NCI-H526 treated with DMSO at 0.1 percent for 48 hours (cell line): ENCODE results near the gene PLPPR3.
"Not testable (repeated sequence)": the region's sequence is repeated elsewhere in the genome, so short reads cannot be mapped to it uniquely, and the experiment has no call there.

ENCODE experiments used
- DNase-seq: peaks from one replicate; lab custom pipeline; 2025; lab: John Stamatoyannopoulos, UW

The PLPPR3 gene

GRCh38 chr19:827710-828321 is 6.1 kb upstream of the PLPPR3 start, which contains the start of gene AZU1:
Gene AZU1, plus strand, starts transcription at chr19:827837. Its CDS starts 10 bp downstream, at chr19:827847.
- DNase-seq: no peak

GRCh38 chr19:827314-827709 is 5.6 kb upstream of the PLPPR3 start:
- no peak for DNase-seq

GRCh38 chr19:825897-826644 is 4.3 kb upstream of the PLPPR3 start:
- no peak for DNase-seq

- DNase-seq: no peak
Observed at GRCh38 chr19:824885-825284, 3.1 kb upstream of the PLPPR3 start.

GRCh38 chr19:823565-824121 is 1.9 kb upstream of the PLPPR3 start:
- DNase-seq: no peak

- no peak for DNase-seq
Observed at GRCh38 chr19:821231-821824, 427 bp downstream of the PLPPR3 start.

- not testable (repeated sequence) for DNase-seq
Observed at GRCh38 chr19:820212-820611, 1.5 kb downstream of the PLPPR3 start.

- no peak for DNase-seq
Observed at GRCh38 chr19:816500-816857, 5.3 kb downstream of the PLPPR3 start.

- no peak for DNase-seq
Observed at GRCh38 chr19:815775-816499, 5.8 kb downstream of the PLPPR3 start.

GRCh38 chr19:815079-815774 is 6.5 kb downstream of the PLPPR3 start:
- no peak for DNase-seq

GRCh38 chr19:814152-815078 is 7.3 kb downstream of the PLPPR3 start:
- no peak for DNase-seq

GRCh38 chr19:813219-814151 is 8.3 kb downstream of the PLPPR3 start:
- DNase-seq: no peak

- no peak for DNase-seq
Observed at GRCh38 chr19:812747-813218, 9.0 kb downstream of the PLPPR3 start.

GRCh38 chr19:812049-812746 is 9.6 kb downstream of the PLPPR3 start:
- no peak for DNase-seq

- DNase-seq: no peak
Observed at GRCh38 chr19:811506-812048, 10.2 kb downstream of the PLPPR3 start.

- no peak for DNase-seq
Observed at GRCh38 chr19:810883-811489, 10.8 kb downstream of the PLPPR3 start.

GRCh38 chr19:810077-810855 is 11.5 kb downstream of the PLPPR3 start:
- no peak for DNase-seq
